Chondrocyte (in vitro differentiated cells): ENCODE measurements around the gene OR2L2. TPM values are rescaled to one million over a fixed set of nuclear protein-coding genes. Genes with fewer than 3 reads are reported as not detected.

Experiments used
- DNase-seq: peaks from one replicate; pipeline ENCODE4 v3.0.0; 2021; ENCODE audit warnings: mixed read lengths, low spot score
- H3K27ac Mint-ChIP-seq: one replicate; pipeline ENCODE4 v1.8.0; 2021; ENCODE audit warnings: mild to moderate bottlenecking, moderate library complexity, mixed read lengths; ENCODE audit not compliant: unreplicated experiment
- H3K27me3 Mint-ChIP-seq: 2 replicates; pipeline ENCODE4 v1.8.0; 2021; ENCODE audit warnings: low read depth, mixed read lengths
- H3K36me3 Mint-ChIP-seq: 2 replicates; pipeline ENCODE4 v1.8.0; 2021; ENCODE audit warnings: low read depth, mixed read lengths
- H3K4me1 Mint-ChIP-seq: 2 replicates; pipeline ENCODE4 v1.8.0; 2021; ENCODE audit warnings: low read depth, mild to moderate bottlenecking, mixed read lengths
- H3K4me3 Mint-ChIP-seq: one replicate; pipeline ENCODE4 v1.8.0; 2021; ENCODE audit warnings: mild to moderate bottlenecking, moderate library complexity, mixed read lengths; ENCODE audit not compliant: unreplicated experiment
- H3K9me3 Mint-ChIP-seq: 2 replicates; pipeline ENCODE4 v1.8.0; 2021; ENCODE audit warnings: low read depth, mixed read lengths
- CTCF ChIP-seq: fragments of 200-600 bp; sonication (generic); IDR thresholded peaks from 2 replicates; pipeline ENCODE4 v1.5.0; 2021; ENCODE audit warnings: antibody characterized with exemption, mild to moderate bottlenecking, moderate library complexity
- long read RNA-seq: library from polyadenylated mRNA; stranded (forward); transcript quantifications from one replicate; pipeline ENCODE4 v2.0.0, GENCODE V29; 2021
- total RNA-seq: library from RNA; stranded (reverse); gene quantifications from 3 replicates; pipeline ENCODE4 v1.2.1, GENCODE V29; 2021

OR2L2 gene
- total RNA-seq: 0.07 TPM in 1 of 3 replicates, not detected in the others
- long read RNA-seq: 0 reads

DNA sequence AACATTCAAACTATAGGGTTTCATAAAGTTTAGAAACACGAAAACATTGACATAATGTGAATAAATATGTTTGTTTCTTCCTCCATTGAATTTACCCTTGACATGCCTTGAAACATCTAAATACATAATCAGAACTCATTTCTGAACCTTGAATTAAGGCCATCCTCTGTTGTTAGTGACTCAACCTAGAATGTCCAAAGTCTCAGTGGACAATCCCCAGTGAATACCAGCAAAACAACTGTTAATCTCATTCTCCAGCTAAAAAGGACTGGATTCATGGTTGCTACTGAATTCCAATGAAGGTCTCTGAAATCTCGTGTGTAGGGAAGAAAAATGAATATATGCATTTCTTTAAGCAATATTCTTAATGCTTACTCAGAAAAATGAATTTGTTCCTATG, at the start of gene OR2L2:
OR2L2 (plus strand) TSS at position 301 of the 400 bp plus-strand sequence. CDS start 8,198 bp downstream, outside the sequence.
- no peaks in the 10 kb centered on the region for H3K27me3 Mint-ChIP-seq
- no peaks in the 10 kb centered on the region for H3K4me1 Mint-ChIP-seq
- peaks cover 59% of the 10 kb centered on the region for H3K9me3 Mint-ChIP-seq
- H3K4me3 Mint-ChIP-seq: no peak within 1 kb of the TSS
- peaks cover 2% of the 10 kb centered on the region for H3K36me3 Mint-ChIP-seq
- no peak within 1 kb of the TSS for H3K27ac Mint-ChIP-seq
- DNase-seq: no peak
- no peak for TF ChIP-seq CTCF

DNA sequence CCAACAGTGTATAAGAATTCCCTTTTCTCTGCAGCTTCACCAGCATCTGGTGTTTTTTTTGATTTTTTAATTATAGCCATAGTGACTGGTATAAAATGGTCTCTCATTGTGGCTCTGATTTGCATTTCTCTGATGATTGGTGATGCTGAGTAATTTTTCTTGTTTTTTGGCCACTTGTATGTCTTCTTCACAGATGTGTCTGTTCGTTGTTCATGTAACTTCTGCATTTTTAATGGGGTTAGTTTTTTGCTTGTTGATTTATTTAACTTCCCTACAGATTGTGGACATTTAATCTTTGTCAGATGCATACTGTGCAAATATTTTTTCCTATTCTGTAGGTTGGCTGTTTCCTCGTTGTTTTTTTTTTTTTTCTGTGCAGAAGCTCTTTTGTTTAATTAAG, 36.9 kb upstream of the OR2L2 start:
- Mint-ChIP-seq H3K27ac (no peak overlapping the region), H3K9me3 (peaks cover 43% of the 10 kb centered on the region), H3K36me3 (no peaks in the 10 kb centered on the region), H3K27me3 (no peaks in the 10 kb centered on the region), H3K4me3 (no peak overlapping the region), H3K4me1 (no peaks in the 10 kb centered on the region)
- TF ChIP-seq CTCF: no peak
- no peak for DNase-seq

DNA sequence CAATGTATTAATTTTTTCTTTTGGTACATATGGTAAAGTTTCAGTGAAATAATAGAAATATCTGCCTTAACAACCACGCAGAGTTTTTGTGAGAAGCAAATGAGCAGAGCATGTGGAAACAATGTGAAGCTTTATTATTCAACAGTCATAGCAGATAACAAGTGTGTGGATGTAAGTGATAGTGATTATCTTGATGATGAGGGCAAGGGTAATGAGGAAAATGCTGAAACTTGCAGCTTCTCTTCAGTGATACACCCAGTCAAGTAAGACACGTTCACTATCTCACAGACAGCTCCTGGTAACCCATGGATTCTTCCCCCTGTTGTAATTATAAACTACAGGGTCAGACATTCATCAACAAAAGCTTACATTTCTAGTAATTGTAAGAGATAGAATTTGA, 31.1 kb upstream of the OR2L2 start:
- H3K27ac Mint-ChIP-seq: no peak overlapping the region
- TF ChIP-seq CTCF: no peak

GRCh38 chr1:248000169-248000568, 29.7 kb upstream of the OR2L2 start:
- TF ChIP-seq CTCF: no peak
- peaks cover 40% of the 10 kb centered on the region for H3K9me3 Mint-ChIP-seq
- DNase-seq: no peak
- no peak overlapping the region for H3K4me3 Mint-ChIP-seq
- no peak overlapping the region for H3K27ac Mint-ChIP-seq
- H3K4me1 Mint-ChIP-seq: no peaks in the 10 kb centered on the region
- no peaks in the 10 kb centered on the region for H3K27me3 Mint-ChIP-seq
- H3K36me3 Mint-ChIP-seq: no peaks in the 10 kb centered on the region

More for the DNA sequence above, 31.1 kb upstream of the OR2L2 start:
- no peak for DNase-seq
- Mint-ChIP-seq H3K9me3 (peaks cover 43% of the 10 kb centered on the region), H3K27me3 (no peaks in the 10 kb centered on the region), H3K36me3 (no peaks in the 10 kb centered on the region), H3K4me1 (no peaks in the 10 kb centered on the region), H3K4me3 (no peak overlapping the region)

- Mint-ChIP-seq H3K27me3 (no peaks in the 10 kb centered on the region), H3K4me1 (no peaks in the 10 kb centered on the region), H3K4me3 (no peak overlapping the region), H3K27ac (no peak overlapping the region), H3K36me3 (peaks cover 5% of the 10 kb centered on the region), H3K9me3 (peaks cover 71% of the 10 kb centered on the region)
- no peak for TF ChIP-seq CTCF
- no peak for DNase-seq
These were observed 22.1 kb upstream of the OR2L2 start for GRCh38 chr1:248007778-248008177.
